H1 (cell line): ENCODE results near the gene SYNRG. TPM values are rescaled to one million over a fixed set of nuclear protein-coding genes. Genes with fewer than 3 reads are reported as not detected.

ENCODE experiments used
- ASH2L ChIP-seq: fragments of 200-600, 300-600 bp; sonication (generic); IDR thresholded peaks from one replicate; pipeline ENCODE4 v1.7.1; 2017; ENCODE audit warnings: low read length
- EGR1 ChIP-seq: IDR thresholded peaks from 2 replicates; pipeline ENCODE4 v1.6.1; 2011; ENCODE audit warnings: low read depth, low read length, borderline replicate concordance
- EZH2 ChIP-seq: fragments of 200-600 bp; sonication (generic); IDR thresholded peaks from 2 replicates; pipeline ENCODE4 v1.7.1; 2012; ENCODE audit warnings: low read depth, mild to moderate bottlenecking, moderate library complexity, low read length, inconsistent platforms; ENCODE audit not compliant: severe bottlenecking
- HDAC2 ChIP-seq, 2 experiments: fragments of 300-600 bp in 1 of 2; sonication (generic) in 1 of 2; IDR thresholded peaks; 2 replicates each; pipeline ENCODE4 v1.6.1; 2011 to 2012; ENCODE audit warnings: low read depth in 2 of 2, low read length in 2 of 2, mild to moderate bottlenecking in 2 of 2, moderate library complexity in 2 of 2, borderline replicate concordance in 1 of 2, inconsistent platforms in 1 of 2
- KDM4A ChIP-seq: IDR thresholded peaks from one replicate; pipeline ENCODE4 v1.7.1; 2012; ENCODE audit warnings: low read depth, mild to moderate bottlenecking, moderate library complexity, low read length, inconsistent platforms; ENCODE audit not compliant: severe bottlenecking
- POLR2AphosphoS5 ChIP-seq: IDR thresholded peaks from 2 replicates; pipeline ENCODE4 v1.6.1; 2011; ENCODE audit warnings: low read depth, low read length
- RFX5 ChIP-seq: IDR thresholded peaks from 2 replicates; pipeline ENCODE4 v1.6.1; 2011; ENCODE audit warnings: low read depth, low read length, improper control_type of control experiment, borderline replicate concordance
- SIN3A ChIP-seq, 2 experiments: IDR thresholded peaks in 1 of 2; conservative IDR thresholded peaks in 1 of 2; 2 replicates each; pipeline ENCODE4 v1.6.1; 2011 to 2012; ENCODE audit warnings: low read length in 2 of 2, improper control_type of control experiment in 1 of 2, low read depth in 1 of 2, mild to moderate bottlenecking in 1 of 2
- polyA plus RNA-seq, 7 experiments: library from polyadenylated mRNA; depleted of rRNA in 3 of 7; stranded (reverse) in 5 of 7; unstranded in 2 of 7; fragments of >200 nt in 5 of 7; fragments of 200-250 nt in 2 of 7; gene quantifications; 1 replicate in 5 of 7; 2 replicates in 1 of 7; 4 replicates in 1 of 7; pipeline versions ENCODE4 v1.2.1 to v1.2.3, GENCODE V29; 2011 to 2013; ENCODE audit warnings: missing spikeins in 2 of 7, mixed read lengths in 2 of 7
- total RNA-seq: library from RNA; stranded (reverse); fragmentation: NEBNext Ultra II Directional; extraction: Animal tissue kit (Norgen Biotek cat#: 25700); gene quantifications from 2 replicates; pipeline ENCODE4 v1.2.1, GENCODE V29; 2021
- TF ChIP-seq, protein P1 (sequence below): IDR thresholded peaks from 2 replicates; pipeline ENCODE4 v1.6.1; 2012; ENCODE audit warnings: inconsistent platforms
- TF ChIP-seq, protein P2 (sequence below): IDR thresholded peaks from 2 replicates; pipeline ENCODE4 v1.6.1; 2012; ENCODE audit warnings: inconsistent platforms

Gene SYNRG
- total and polyA plus RNA-seq, 2 of the 8 experiments (the other 6 are each of a cell fraction or from before 2014, with no cell fraction given): 7.7 to 31.7 TPM

DNA sequence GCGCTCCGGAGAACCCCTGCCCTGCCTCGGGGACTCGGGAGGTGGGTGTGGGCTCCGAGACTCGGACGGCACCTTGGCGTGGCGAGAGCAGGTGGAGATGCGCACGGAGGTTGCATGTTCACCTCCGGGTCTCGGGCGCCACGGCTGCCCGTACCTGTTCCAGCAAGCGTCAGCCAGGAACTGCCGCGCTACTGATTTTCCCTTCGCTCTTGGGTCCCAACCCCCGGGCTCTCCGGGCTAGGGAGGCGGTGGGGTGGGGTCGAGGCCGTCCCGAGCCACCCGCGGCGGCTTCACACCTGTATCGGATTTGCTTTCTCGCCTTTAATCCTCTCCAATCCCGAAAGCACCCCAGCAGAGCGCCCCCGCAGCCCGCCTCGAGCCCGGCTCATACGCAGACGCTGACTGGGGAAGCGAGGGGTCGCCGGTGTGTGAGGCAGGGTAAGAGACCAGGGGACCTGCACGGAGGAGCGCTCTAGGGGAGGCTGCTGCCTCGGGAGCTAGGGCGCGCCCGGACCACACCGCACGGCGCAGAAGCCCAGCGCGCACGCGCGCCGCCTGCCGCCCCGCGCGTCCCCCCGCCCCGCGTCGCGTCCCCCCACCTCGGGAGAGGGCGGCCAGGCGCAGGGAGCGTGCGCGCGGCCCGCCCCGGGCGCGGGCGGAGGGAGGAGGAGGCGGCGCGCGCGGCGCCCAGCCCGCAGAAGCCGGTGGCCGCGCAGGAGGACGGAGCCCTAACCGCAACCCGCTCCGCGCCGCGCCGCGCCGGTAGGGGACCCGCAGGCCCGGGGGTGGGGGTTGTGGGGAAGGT, 119.8 kb downstream of the SYNRG start, which contains the start of gene DUSP14 (continued):
- TF ChIP-seq, protein P1, sequence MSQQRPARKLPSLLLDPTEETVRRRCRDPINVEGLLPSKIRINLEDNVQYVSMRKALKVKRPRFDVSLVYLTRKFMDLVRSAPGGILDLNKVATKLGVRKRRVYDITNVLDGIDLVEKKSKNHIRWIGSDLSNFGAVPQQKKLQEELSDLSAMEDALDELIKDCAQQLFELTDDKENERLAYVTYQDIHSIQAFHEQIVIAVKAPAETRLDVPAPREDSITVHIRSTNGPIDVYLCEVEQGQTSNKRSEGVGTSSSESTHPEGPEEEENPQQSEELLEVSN: peak; percentile 71; the same call in 1 of the 2 replicates
- peak; percentile 20; the same call in 1 of the 2 replicates for TF ChIP-seq POLR2AphosphoS5
- peak; percentile 57 to 85; a peak in 3 of 4 replicates for TF ChIP-seq HDAC2 (IDR thresholded peaks at IDR 0.05; ENCODE audit: borderline replicate concordance in 1 of 2, low read depth in 2 of 2, low read length in 2 of 2)
- peak; percentile 8; the same call in 1 of the 2 replicates for TF ChIP-seq EGR1
- peak; percentile 56 for TF ChIP-seq ASH2L
- peak; percentile 91 for TF ChIP-seq KDM4A
- no peak; a peak in 2 of 4 replicates for TF ChIP-seq SIN3A (conservative IDR thresholded peaks at IDR 0.05 in 1 of 2, IDR thresholded peaks at IDR 0.05 in 1 of 2; ENCODE audit: low read depth in 1 of 2, low read length in 2 of 2)
- peak; percentile 20 for TF ChIP-seq EZH2
- TF ChIP-seq RFX5: no peak
- TF ChIP-seq, protein P2, sequence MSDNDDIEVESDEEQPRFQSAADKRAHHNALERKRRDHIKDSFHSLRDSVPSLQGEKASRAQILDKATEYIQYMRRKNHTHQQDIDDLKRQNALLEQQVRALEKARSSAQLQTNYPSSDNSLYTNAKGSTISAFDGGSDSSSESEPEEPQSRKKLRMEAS: peak; percentile 55; the same call in 1 of the 2 replicates
